Activated naive CD8-positive, alpha-beta T cell treated with anti-CD3 and anti-CD28 coated beads, Interleukin-2, amount 50 U/mL, for 24 hours (primary cell): ENCODE measurements around the gene ZNF341.

Source experiments
- ATAC-seq: fragments of 150-1000 bp; cut with Tn5 transposase; one replicate; pipeline ENCODE4 v1.10.0; 2021
- DNase-seq: peaks from one replicate; pipeline ENCODE4 v3.0.0; 2021
- H3K27ac Mint-ChIP-seq: one replicate; pipeline ENCODE4 v1.8.0; 2021; ENCODE audit warnings: mild to moderate bottlenecking, mixed read lengths
- H3K27me3 Mint-ChIP-seq: one replicate; pipeline ENCODE4 v1.8.0; 2021; ENCODE audit warnings: mixed read lengths
- H3K36me3 Mint-ChIP-seq: one replicate; pipeline ENCODE4 v1.8.0; 2021; ENCODE audit warnings: low read depth, mixed read lengths
- H3K4me1 Mint-ChIP-seq: one replicate; pipeline ENCODE4 v1.8.0; 2021; ENCODE audit warnings: mixed read lengths
- H3K4me3 Mint-ChIP-seq: one replicate; pipeline ENCODE4 v1.8.0; 2021; ENCODE audit warnings: mild to moderate bottlenecking, moderate library complexity, mixed read lengths
- H3K9me3 Mint-ChIP-seq: one replicate; pipeline ENCODE4 v1.8.0; 2021; ENCODE audit warnings: mixed read lengths

ZNF341 gene

GRCh38 chr20:33765099-33765498 is 33.3 kb downstream of the ZNF341 start:
- ATAC-seq (no peak), DNase-seq (no peak)
- Mint-ChIP-seq H3K27me3 (no peaks in the 10 kb centered on the region), H3K4me1 (no peaks in the 10 kb centered on the region), H3K9me3 (no peaks in the 10 kb centered on the region), H3K4me3 (no peak overlapping the region), H3K27ac (no peak overlapping the region), H3K36me3 (peaks cover 13% of the 10 kb centered on the region)

GRCh38 chr20:33765592-33765991 is 33.8 kb downstream of the ZNF341 start:
- DNase-seq (no peak), ATAC-seq (no peak)
- Mint-ChIP-seq H3K27ac (no peak overlapping the region), H3K27me3 (no peaks in the 10 kb centered on the region), H3K4me1 (no peaks in the 10 kb centered on the region), H3K36me3 (peaks cover 16% of the 10 kb centered on the region), H3K4me3 (no peak overlapping the region), H3K9me3 (no peaks in the 10 kb centered on the region)

DNA sequence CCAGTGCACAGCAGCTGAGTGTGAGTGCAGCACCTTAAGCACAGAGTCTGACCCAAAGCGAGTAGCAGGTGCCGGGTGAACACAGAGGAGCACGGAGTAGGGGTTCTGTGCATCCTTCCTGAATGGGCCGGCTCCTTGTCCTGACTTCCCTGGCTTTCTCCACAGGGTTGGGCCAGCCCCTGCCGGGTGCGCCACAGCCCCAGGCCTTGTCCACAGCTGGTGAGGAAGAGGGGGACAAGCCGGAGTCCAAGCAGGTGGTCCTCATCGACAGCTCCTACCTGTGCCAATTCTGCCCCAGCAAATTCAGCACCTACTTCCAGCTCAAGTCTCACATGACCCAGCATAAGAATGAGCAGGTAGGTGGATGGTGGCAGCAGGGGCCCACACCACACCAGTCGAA is 34.9 kb downstream of the ZNF341 start:
- Mint-ChIP-seq H3K4me3 (no peak overlapping the region), H3K9me3 (no peaks in the 10 kb centered on the region), H3K27ac (no peak overlapping the region), H3K27me3 (no peaks in the 10 kb centered on the region), H3K36me3 (peaks cover 16% of the 10 kb centered on the region), H3K4me1 (no peaks in the 10 kb centered on the region)
- DNase-seq (no peak), ATAC-seq (no peak)

DNA sequence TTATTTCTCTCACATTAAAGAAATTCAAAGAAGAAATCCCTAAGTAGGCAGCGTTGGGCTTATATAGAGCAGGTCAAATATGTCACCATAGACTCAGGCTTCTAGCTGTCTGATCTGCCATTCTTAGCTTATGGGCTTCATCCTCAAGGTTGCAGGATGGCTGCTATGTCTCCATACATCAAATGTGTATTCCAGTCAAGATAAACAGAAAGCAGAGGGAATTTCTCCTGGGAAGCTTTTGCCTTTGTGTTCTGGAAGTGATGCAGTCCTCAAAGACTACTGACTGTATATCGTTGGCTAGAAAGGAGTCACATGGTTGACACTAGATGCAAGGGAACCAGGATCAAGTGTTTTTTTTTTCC is 36.0 kb downstream of the ZNF341 start:
- no peak for ATAC-seq
- Mint-ChIP-seq H3K4me1 (peaks cover 4% of the 10 kb centered on the region), H3K27me3 (no peaks in the 10 kb centered on the region), H3K4me3 (no peak overlapping the region), H3K27ac (no peak overlapping the region), H3K36me3 (peaks cover 20% of the 10 kb centered on the region), H3K9me3 (no peaks in the 10 kb centered on the region)
- no peak for DNase-seq

DNA sequence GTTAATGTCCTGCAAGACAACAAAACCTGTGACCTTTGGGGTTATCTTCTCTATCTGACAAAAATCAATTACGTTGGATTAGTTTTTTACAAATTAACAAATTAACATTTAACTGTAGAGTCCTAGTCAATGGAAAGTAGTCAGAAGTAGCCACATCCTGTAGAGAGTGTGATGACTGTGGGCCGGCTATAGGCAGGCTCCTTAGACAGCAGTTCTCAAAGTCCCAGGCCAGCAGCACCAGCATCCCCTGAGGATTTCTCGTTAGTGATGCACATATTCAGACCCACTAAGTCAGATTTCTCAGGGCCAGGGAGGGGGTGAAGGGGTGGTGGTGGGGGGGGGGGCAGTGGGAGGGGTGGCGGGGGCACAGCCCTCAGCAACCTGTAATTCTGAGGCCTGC is 37.2 kb downstream of the ZNF341 start:
- peaks cover 17% of the 10 kb centered on the region for H3K36me3 Mint-ChIP-seq
- no peak overlapping the region for H3K4me3 Mint-ChIP-seq
- DNase-seq = no peak
- H3K27me3 Mint-ChIP-seq = no peaks in the 10 kb centered on the region
- ATAC-seq = no peak
- H3K27ac Mint-ChIP-seq = no peak overlapping the region
- H3K9me3 Mint-ChIP-seq = no peaks in the 10 kb centered on the region
- H3K4me1 Mint-ChIP-seq = peaks cover 14% of the 10 kb centered on the region

DNA sequence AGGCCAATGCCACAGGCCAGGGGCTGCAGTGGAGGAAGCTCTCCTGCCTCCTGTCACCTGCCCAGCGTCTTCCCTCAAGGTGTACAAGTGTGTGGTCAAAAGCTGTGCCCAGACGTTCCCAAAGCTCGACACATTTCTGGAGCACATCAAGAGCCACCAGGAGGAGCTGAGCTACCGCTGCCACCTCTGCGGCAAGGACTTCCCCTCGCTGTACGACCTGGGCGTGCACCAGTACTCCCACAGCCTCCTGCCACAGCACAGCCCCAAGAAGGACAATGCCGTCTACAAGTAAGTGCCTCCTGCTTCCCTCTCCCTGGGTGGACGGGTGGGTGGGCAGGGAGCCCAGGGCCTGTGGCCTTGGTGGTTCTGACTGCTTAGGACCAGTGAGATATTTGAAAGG is 38.2 kb downstream of the ZNF341 start:
- DNase-seq (no peak), ATAC-seq (no peak)
- peaks cover 21% of the 10 kb centered on the region for H3K4me1 Mint-ChIP-seq
- no peaks in the 10 kb centered on the region for H3K9me3 Mint-ChIP-seq
- H3K27me3 Mint-ChIP-seq = no peaks in the 10 kb centered on the region
- no peak overlapping the region for H3K27ac Mint-ChIP-seq
- peaks cover 19% of the 10 kb centered on the region for H3K36me3 Mint-ChIP-seq
- H3K4me3 Mint-ChIP-seq = no peak overlapping the region

DNA sequence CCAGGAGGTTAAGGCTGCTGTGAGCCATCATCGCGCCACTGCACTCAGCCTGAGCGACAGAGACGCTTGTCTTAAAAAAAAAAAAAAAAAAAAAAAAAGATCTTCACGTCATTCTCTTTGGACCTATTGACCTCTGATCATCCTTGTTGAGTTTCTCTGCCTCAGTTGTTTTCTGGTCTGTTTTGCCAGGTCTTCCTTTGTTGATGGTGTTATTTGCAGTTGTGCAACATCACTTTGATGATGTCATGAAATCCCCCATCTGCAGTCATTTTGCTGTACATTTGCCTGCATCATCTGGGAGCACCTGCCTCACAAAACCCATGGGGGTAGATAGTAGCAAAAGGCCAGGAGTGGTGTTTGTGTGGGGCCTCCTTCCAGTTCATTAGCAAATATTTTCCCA is 40.1 kb downstream of the ZNF341 start:
- H3K27ac Mint-ChIP-seq = no peak overlapping the region
- H3K4me1 Mint-ChIP-seq = peaks cover 21% of the 10 kb centered on the region
- ATAC-seq (no peak), DNase-seq (no peak)
- H3K4me3 Mint-ChIP-seq = no peak overlapping the region
- no peaks in the 10 kb centered on the region for H3K9me3 Mint-ChIP-seq
- no peaks in the 10 kb centered on the region for H3K27me3 Mint-ChIP-seq
- H3K36me3 Mint-ChIP-seq = peaks cover 16% of the 10 kb centered on the region

DNA sequence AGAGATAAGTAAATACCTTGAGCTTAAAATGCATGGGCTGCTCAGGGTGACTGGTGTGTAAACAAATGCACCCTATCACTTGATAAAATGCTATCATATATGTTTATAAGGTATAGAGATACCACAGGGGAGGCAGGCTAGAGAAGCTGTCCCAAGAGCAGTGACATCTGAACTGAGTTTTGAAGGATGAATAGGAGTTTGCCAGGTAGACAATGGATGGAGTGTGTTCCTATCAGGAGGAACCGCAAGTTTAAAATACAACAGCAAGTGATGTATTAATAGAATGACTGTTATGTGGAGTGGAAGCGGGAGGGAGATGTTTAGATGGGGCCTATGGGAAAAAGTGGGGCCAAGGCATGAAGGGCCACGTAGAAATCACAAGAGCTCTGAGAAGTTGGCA is 40.6 kb downstream of the ZNF341 start:
- H3K27ac Mint-ChIP-seq = peak overlapping the region; percentile 5
- no peaks in the 10 kb centered on the region for H3K9me3 Mint-ChIP-seq
- DNase-seq = no peak
- ATAC-seq = no peak
- peaks cover 21% of the 10 kb centered on the region for H3K4me1 Mint-ChIP-seq
- H3K27me3 Mint-ChIP-seq = no peaks in the 10 kb centered on the region
- H3K36me3 Mint-ChIP-seq = peaks cover 16% of the 10 kb centered on the region
- H3K4me3 Mint-ChIP-seq = no peak overlapping the region

- H3K27me3 Mint-ChIP-seq = no peaks in the 10 kb centered on the region
- ATAC-seq = peak; percentile 96
Observed at GRCh38 chr20:33773412-33774089, 41.8 kb downstream of the ZNF341 start.

DNA sequence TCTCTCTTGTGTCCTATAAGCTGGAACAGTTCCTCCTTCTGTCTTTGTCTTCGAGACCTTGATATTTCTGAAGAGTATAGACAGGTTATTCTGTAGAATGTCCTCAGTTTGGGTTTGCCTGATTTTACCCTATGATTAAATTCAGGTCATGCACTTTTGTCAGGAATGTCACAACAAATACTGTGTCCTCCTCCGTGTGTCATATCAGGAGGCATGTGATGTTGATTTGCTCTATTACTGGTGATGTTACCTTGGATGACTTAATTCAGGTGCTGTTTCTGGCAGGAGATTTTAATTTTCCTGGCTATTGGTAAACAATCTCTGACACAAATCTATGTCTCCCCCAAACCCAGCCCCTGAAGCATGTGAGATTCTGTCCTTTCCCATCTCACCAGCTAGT is 46.0 kb downstream of the ZNF341 start:
- peak overlapping the region; percentile 30 for H3K27ac Mint-ChIP-seq
- ATAC-seq (no peak), DNase-seq (no peak)
- no peaks in the 10 kb centered on the region for H3K9me3 Mint-ChIP-seq
- no peaks in the 10 kb centered on the region for H3K27me3 Mint-ChIP-seq
- peaks cover 6% of the 10 kb centered on the region for H3K36me3 Mint-ChIP-seq
- no peak overlapping the region for H3K4me3 Mint-ChIP-seq
- peaks cover 38% of the 10 kb centered on the region for H3K4me1 Mint-ChIP-seq

More at GRCh38 chr20:33773412-33774089, 41.8 kb downstream of the ZNF341 start:
- Mint-ChIP-seq H3K9me3 (no peaks in the 10 kb centered on the region), H3K4me1 (peaks cover 31% of the 10 kb centered on the region), H3K27ac (peak overlapping the region; percentile 56), H3K36me3 (peaks cover 16% of the 10 kb centered on the region), H3K4me3 (no peak overlapping the region)
- peak; percentile 22 for DNase-seq

DNA sequence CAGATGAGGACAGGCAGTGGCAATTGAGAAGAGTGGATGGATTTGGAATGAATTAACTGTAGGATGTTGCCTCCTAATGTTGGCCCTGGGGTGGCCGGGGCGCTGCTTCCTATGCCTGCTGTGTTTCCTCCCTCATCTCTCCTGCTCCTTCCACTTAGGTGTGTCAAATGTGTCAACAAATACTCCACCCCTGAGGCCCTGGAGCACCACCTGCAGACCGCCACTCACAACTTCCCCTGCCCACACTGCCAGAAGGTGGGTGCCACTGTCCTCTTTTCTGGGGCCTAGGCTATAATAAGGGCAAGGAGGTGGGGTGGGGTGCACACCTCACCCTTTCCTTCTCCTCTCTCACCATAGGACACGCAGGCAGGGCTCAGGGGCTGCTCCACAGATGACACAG is 49.3 kb downstream of the ZNF341 start:
- H3K36me3 Mint-ChIP-seq = peaks cover 5% of the 10 kb centered on the region
- H3K9me3 Mint-ChIP-seq = no peaks in the 10 kb centered on the region
- H3K4me1 Mint-ChIP-seq = peaks cover 25% of the 10 kb centered on the region
- DNase-seq = no peak
- H3K27ac Mint-ChIP-seq = no peak overlapping the region
- H3K4me3 Mint-ChIP-seq = no peak overlapping the region
- no peaks in the 10 kb centered on the region for H3K27me3 Mint-ChIP-seq
- no peak for ATAC-seq

- H3K4me1 Mint-ChIP-seq = peaks cover 28% of the 10 kb centered on the region
- H3K27me3 Mint-ChIP-seq = no peaks in the 10 kb centered on the region
- no peak overlapping the region for H3K4me3 Mint-ChIP-seq
- DNase-seq = no peak
- no peaks in the 10 kb centered on the region for H3K9me3 Mint-ChIP-seq
- ATAC-seq = no peak
- peaks cover 5% of the 10 kb centered on the region for H3K36me3 Mint-ChIP-seq
- H3K27ac Mint-ChIP-seq = no peak overlapping the region
Observed at GRCh38 chr20:33781945-33782344, 50.1 kb downstream of the ZNF341 start.

GRCh38 chr20:33783256-33783655 is 51.5 kb downstream of the ZNF341 start:
- ATAC-seq = no peak
- Mint-ChIP-seq H3K4me3 (no peak overlapping the region), H3K4me1 (peaks cover 24% of the 10 kb centered on the region), H3K27ac (no peak overlapping the region), H3K9me3 (no peaks in the 10 kb centered on the region), H3K27me3 (no peaks in the 10 kb centered on the region), H3K36me3 (peaks cover 2% of the 10 kb centered on the region)
- no peak for DNase-seq

GRCh38 chr20:33783818-33784217 is 52.0 kb downstream of the ZNF341 start:
- DNase-seq (no peak), ATAC-seq (no peak)
- no peak overlapping the region for H3K27ac Mint-ChIP-seq
- H3K9me3 Mint-ChIP-seq = no peaks in the 10 kb centered on the region
- H3K4me1 Mint-ChIP-seq = peaks cover 18% of the 10 kb centered on the region
- H3K36me3 Mint-ChIP-seq = peaks cover 4% of the 10 kb centered on the region
- no peak overlapping the region for H3K4me3 Mint-ChIP-seq
- no peaks in the 10 kb centered on the region for H3K27me3 Mint-ChIP-seq

DNA sequence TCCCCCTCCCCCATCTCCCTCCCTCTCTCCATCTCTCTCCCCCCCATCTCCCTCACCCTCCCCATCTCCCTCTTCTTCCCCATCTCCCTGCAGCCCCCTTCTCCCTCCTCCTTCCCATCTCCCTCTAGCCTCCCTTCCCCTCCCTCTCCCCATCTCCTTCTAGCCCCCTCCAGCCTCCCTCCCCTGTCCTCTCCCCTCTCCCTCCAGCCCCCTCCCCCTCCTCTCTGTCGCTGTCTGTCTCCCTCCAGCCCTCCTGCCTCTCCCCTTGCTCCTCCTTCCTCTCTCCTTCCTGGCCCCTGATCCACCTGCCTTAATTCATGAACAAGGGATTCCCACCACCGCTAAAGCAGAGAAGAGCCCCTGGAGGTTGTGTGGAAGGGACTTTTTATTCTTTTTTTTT is 52.4 kb downstream of the ZNF341 start:
- H3K27ac Mint-ChIP-seq = no peak overlapping the region
- ATAC-seq = no peak
- no peak overlapping the region for H3K4me3 Mint-ChIP-seq
- H3K9me3 Mint-ChIP-seq = no peaks in the 10 kb centered on the region
- DNase-seq = no peak
- H3K27me3 Mint-ChIP-seq = no peaks in the 10 kb centered on the region
- peaks cover 4% of the 10 kb centered on the region for H3K36me3 Mint-ChIP-seq
- H3K4me1 Mint-ChIP-seq = peaks cover 14% of the 10 kb centered on the region

- H3K4me1 Mint-ChIP-seq = peaks cover 9% of the 10 kb centered on the region
- DNase-seq = no peak
- H3K9me3 Mint-ChIP-seq = no peaks in the 10 kb centered on the region
- H3K27me3 Mint-ChIP-seq = no peaks in the 10 kb centered on the region
- no peak overlapping the region for H3K27ac Mint-ChIP-seq
- ATAC-seq = no peak
- no peak overlapping the region for H3K4me3 Mint-ChIP-seq
- peaks cover 7% of the 10 kb centered on the region for H3K36me3 Mint-ChIP-seq
Observed at GRCh38 chr20:33785503-33785902, 53.7 kb downstream of the ZNF341 start.
